Prostate gland (tissue), 2 donors: Measurements from ENCODE around the gene FAM8A1.

Source experiments
- POLR2A ChIP-seq: fragments of 450-650 bp; IDR thresholded peaks from one replicate; pipeline ENCODE4 v1.6.1; 2016; ENCODE audit warnings: antibody characterized with exemption, mild to moderate bottlenecking
- POLR2AphosphoS5 ChIP-seq: sonication (generic); formaldehyde crosslinking; IDR thresholded peaks from one replicate; pipeline ENCODE4 v1.6.1; 2017; ENCODE audit warnings: antibody characterized with exemption
- TF ChIP-seq, protein P1 (sequence below), 4 experiments: fragments of 200-600 bp in 2 of 4; fragments of 450-650 bp in 2 of 4; sonication (generic) in 2 of 4; IDR thresholded peaks; 1 replicate in 3 of 4; 2 replicates in 1 of 4; pipeline ENCODE4 v1.5.1; 2016 to 2019; ENCODE audit warnings: antibody characterized with exemption in 4 of 4, mild to moderate bottlenecking in 2 of 4, moderate library complexity in 2 of 4

DNA sequence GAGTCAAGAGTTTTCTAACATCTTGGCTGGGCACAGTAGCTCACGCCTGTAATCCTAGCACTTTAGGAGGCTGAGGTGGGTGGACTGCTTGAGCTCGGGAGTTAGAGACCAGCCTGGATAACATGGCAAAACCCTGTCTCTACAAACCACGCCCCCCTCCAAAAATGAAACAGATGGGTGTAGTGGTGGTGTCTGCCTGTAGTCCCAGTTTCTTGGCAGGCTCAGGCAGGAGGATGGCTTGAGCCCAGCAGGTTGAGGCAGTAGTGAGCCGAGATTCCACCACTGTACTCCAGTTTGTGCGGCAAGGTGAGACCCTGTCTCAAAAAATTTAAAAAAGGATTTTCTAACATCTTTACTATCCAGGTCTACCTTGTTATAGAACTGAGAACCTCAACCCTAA lies 22.0 kb downstream of the FAM8A1 start:
- TF ChIP-seq, protein P1, sequence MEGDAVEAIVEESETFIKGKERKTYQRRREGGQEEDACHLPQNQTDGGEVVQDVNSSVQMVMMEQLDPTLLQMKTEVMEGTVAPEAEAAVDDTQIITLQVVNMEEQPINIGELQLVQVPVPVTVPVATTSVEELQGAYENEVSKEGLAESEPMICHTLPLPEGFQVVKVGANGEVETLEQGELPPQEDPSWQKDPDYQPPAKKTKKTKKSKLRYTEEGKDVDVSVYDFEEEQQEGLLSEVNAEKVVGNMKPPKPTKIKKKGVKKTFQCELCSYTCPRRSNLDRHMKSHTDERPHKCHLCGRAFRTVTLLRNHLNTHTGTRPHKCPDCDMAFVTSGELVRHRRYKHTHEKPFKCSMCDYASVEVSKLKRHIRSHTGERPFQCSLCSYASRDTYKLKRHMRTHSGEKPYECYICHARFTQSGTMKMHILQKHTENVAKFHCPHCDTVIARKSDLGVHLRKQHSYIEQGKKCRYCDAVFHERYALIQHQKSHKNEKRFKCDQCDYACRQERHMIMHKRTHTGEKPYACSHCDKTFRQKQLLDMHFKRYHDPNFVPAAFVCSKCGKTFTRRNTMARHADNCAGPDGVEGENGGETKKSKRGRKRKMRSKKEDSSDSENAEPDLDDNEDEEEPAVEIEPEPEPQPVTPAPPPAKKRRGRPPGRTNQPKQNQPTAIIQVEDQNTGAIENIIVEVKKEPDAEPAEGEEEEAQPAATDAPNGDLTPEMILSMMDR (IDR thresholded peaks at IDR 0.05): no peak
- no peak for TF ChIP-seq POLR2A
- no peak for TF ChIP-seq POLR2AphosphoS5
